ENCODE results near the gene SLC22A31. TPM values are rescaled to one million over a fixed set of nuclear protein-coding genes. Genes with fewer than 3 reads are reported as not detected.
"Not testable (repeated sequence)": the region's sequence is repeated elsewhere in the genome, so short reads cannot be mapped to it uniquely, and the experiment has no call there.

The SLC22A31 gene
- total RNA-seq, 1 donor from 2014 or later = 2.6 TPM

- no peaks in the 10 kb centered on the region for H3K36me3 Mint-ChIP-seq (ENCODE audit: low read depth)
- H3K4me1 Mint-ChIP-seq (ENCODE audit: low read depth) = no peaks in the 10 kb centered on the region
- no peak for DNase-seq (ENCODE audit: low spot score)
- H3K27ac Mint-ChIP-seq = no peak overlapping the region
- intact Hi-C loops (cut with micrococcal nuclease) = no loop called here
- H3K27me3 Mint-ChIP-seq (ENCODE audit: insufficient read depth) = no peaks in the 10 kb centered on the region
- no peaks in the 10 kb centered on the region for H3K9me3 Mint-ChIP-seq
- no peak overlapping the region for H3K4me3 Mint-ChIP-seq
Observed at GRCh38 chr16:89187770-89188392, 12.5 kb downstream of the SLC22A31 start.

GRCh38 chr16:89187032-89187769 lies 13.1 kb downstream of the SLC22A31 start:
- H3K9me3 Mint-ChIP-seq = no peaks in the 10 kb centered on the region
- H3K27ac Mint-ChIP-seq = no peak overlapping the region
- H3K4me3 Mint-ChIP-seq = no peak overlapping the region
- no peaks in the 10 kb centered on the region for H3K4me1 Mint-ChIP-seq (ENCODE audit: low read depth)
- no peaks in the 10 kb centered on the region for H3K36me3 Mint-ChIP-seq (ENCODE audit: low read depth)
- intact Hi-C loops (cut with micrococcal nuclease) = no loop called here
- DNase-seq (ENCODE audit: low spot score) = no peak
- H3K27me3 Mint-ChIP-seq (ENCODE audit: insufficient read depth) = no peaks in the 10 kb centered on the region

DNA sequence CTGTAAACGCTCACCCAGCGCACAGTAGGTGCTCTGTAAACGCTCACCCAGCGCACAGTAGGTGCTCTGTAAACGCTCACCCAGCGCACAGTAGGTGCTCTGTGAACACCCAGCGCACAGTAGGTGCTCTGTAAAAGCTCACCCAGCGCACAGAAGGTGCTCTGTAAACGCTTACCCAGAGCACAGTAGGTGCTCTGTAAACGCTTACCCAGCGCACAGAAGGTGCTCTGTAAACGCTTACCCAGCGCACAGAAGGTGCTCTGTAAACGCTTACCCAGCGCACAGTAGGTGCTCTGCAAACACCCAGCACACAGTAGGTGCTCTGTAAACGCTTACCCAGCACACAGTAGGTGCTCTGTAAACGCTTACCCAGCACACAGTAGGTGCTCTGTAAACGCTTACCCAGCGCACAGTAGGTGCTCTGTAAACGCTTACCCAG lies 13.7 kb downstream of the SLC22A31 start:
- H3K4me1 Mint-ChIP-seq (ENCODE audit: low read depth); H3K27me3 Mint-ChIP-seq (ENCODE audit: insufficient read depth); intact Hi-C loops (cut with micrococcal nuclease); H3K27ac Mint-ChIP-seq; H3K4me3 Mint-ChIP-seq; H3K9me3 Mint-ChIP-seq; H3K36me3 Mint-ChIP-seq (ENCODE audit: low read depth); DNase-seq (ENCODE audit: low spot score): not testable (repeated sequence)

GRCh38 chr16:89185887-89186592 lies 14.3 kb downstream of the SLC22A31 start:
- H3K27ac Mint-ChIP-seq; intact Hi-C loops (cut with micrococcal nuclease); H3K9me3 Mint-ChIP-seq; H3K27me3 Mint-ChIP-seq (ENCODE audit: insufficient read depth); H3K4me1 Mint-ChIP-seq (ENCODE audit: low read depth); H3K4me3 Mint-ChIP-seq; DNase-seq (ENCODE audit: low spot score); H3K36me3 Mint-ChIP-seq (ENCODE audit: low read depth): not testable (repeated sequence)

GRCh38 chr16:89184933-89185794 lies 15.2 kb downstream of the SLC22A31 start:
- H3K27ac Mint-ChIP-seq = no peak overlapping the region
- intact Hi-C loops (cut with micrococcal nuclease) = no loop called here
- H3K9me3 Mint-ChIP-seq = no peaks in the 10 kb centered on the region
- no peak overlapping the region for H3K4me3 Mint-ChIP-seq
- H3K36me3 Mint-ChIP-seq (ENCODE audit: low read depth) = no peaks in the 10 kb centered on the region
- no peaks in the 10 kb centered on the region for H3K27me3 Mint-ChIP-seq (ENCODE audit: insufficient read depth)
- no peaks in the 10 kb centered on the region for H3K4me1 Mint-ChIP-seq (ENCODE audit: low read depth)
- no peak for DNase-seq (ENCODE audit: low spot score)

GRCh38 chr16:89184677-89184932 lies 15.7 kb downstream of the SLC22A31 start:
- H3K27ac Mint-ChIP-seq = no peak overlapping the region
- no peak for DNase-seq (ENCODE audit: low spot score)
- intact Hi-C loops (cut with micrococcal nuclease) = no loop called here
- no peak overlapping the region for H3K4me3 Mint-ChIP-seq
- no peaks in the 10 kb centered on the region for H3K36me3 Mint-ChIP-seq (ENCODE audit: low read depth)
- no peaks in the 10 kb centered on the region for H3K27me3 Mint-ChIP-seq (ENCODE audit: insufficient read depth)
- no peaks in the 10 kb centered on the region for H3K4me1 Mint-ChIP-seq (ENCODE audit: low read depth)
- H3K9me3 Mint-ChIP-seq = no peaks in the 10 kb centered on the region

- Mint-ChIP-seq H3K27me3 (ENCODE audit: insufficient read depth) (no peaks in the 10 kb centered on the region), H3K9me3 (no peaks in the 10 kb centered on the region), H3K27ac (no peak overlapping the region), H3K4me3 (no peak overlapping the region), H3K4me1 (ENCODE audit: low read depth) (no peaks in the 10 kb centered on the region), H3K36me3 (ENCODE audit: low read depth) (no peaks in the 10 kb centered on the region)
- intact Hi-C loops (cut with micrococcal nuclease) = no loop called here
- DNase-seq (ENCODE audit: low spot score) = no peak
Observed at GRCh38 chr16:89183975-89184676, 16.2 kb downstream of the SLC22A31 start.

GRCh38 chr16:89183463-89183862 lies 16.9 kb downstream of the SLC22A31 start:
- intact Hi-C loops (cut with micrococcal nuclease) = no loop called here
- Mint-ChIP-seq H3K27ac (no peak overlapping the region), H3K4me1 (ENCODE audit: low read depth) (no peaks in the 10 kb centered on the region), H3K27me3 (ENCODE audit: insufficient read depth) (no peaks in the 10 kb centered on the region), H3K4me3 (no peak overlapping the region), H3K36me3 (ENCODE audit: low read depth) (no peaks in the 10 kb centered on the region), H3K9me3 (no peaks in the 10 kb centered on the region)
- DNase-seq (ENCODE audit: low spot score) = no peak

GRCh38 chr16:89179656-89180315 lies 20.6 kb downstream of the SLC22A31 start:
- Mint-ChIP-seq H3K27ac (no peak overlapping the region), H3K36me3 (ENCODE audit: low read depth) (no peaks in the 10 kb centered on the region), H3K9me3 (no peaks in the 10 kb centered on the region), H3K4me3 (no peak overlapping the region), H3K4me1 (ENCODE audit: low read depth) (no peaks in the 10 kb centered on the region), H3K27me3 (ENCODE audit: insufficient read depth) (no peaks in the 10 kb centered on the region)
- DNase-seq (ENCODE audit: low spot score) = no peak
- intact Hi-C loops (cut with micrococcal nuclease) = no loop called here

GRCh38 chr16:89179148-89179484 lies 21.2 kb downstream of the SLC22A31 start:
- DNase-seq (ENCODE audit: low spot score) = no peak
- H3K27ac Mint-ChIP-seq = no peak overlapping the region
- H3K36me3 Mint-ChIP-seq (ENCODE audit: low read depth) = no peaks in the 10 kb centered on the region
- no peaks in the 10 kb centered on the region for H3K27me3 Mint-ChIP-seq (ENCODE audit: insufficient read depth)
- H3K4me1 Mint-ChIP-seq (ENCODE audit: low read depth) = no peaks in the 10 kb centered on the region
- intact Hi-C loops (cut with micrococcal nuclease) = no loop called here
- no peaks in the 10 kb centered on the region for H3K9me3 Mint-ChIP-seq
- H3K4me3 Mint-ChIP-seq = no peak overlapping the region

DNA sequence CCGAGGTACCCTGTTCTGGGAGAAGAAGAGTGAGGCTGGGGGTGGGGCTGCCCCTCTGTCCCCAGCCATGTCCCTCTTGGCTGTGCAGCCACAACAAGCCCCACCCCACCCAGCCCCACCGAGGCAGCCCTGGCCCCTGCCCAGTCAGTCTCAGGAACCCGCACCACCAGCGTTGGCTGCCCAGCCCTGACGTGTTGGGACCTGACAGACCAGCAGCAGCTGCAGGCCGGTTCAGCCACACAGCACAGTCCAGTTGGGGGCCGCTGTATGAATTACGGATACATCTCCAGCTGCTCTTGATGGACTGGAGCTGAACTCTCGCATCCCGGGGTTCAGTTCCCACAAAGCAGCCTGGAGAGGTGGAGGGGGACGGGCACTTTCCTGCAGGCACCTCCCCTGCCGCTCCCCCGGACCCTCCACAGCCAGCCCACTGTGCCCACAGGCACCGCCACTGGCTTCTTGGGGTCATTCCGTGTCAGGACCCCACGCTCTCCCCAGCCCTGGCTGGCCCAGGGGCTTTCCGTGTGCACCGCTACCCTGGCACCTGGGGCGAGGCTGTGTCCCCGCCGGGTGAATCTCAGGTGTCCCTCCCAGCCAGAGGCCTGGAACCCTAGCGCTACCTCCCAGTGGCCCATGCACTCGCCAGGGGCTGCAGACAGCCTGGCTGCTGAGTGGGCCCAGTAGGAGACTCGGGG lies 21.7 kb downstream of the SLC22A31 start:
- no peak overlapping the region for H3K27ac Mint-ChIP-seq
- H3K27me3 Mint-ChIP-seq (ENCODE audit: insufficient read depth) = no peaks in the 10 kb centered on the region
- H3K9me3 Mint-ChIP-seq = no peaks in the 10 kb centered on the region
- H3K4me3 Mint-ChIP-seq = no peak overlapping the region
- DNase-seq (ENCODE audit: low spot score) = no peak
- no peaks in the 10 kb centered on the region for H3K36me3 Mint-ChIP-seq (ENCODE audit: low read depth)
- intact Hi-C loops (cut with micrococcal nuclease) = no loop called here
- no peaks in the 10 kb centered on the region for H3K4me1 Mint-ChIP-seq (ENCODE audit: low read depth)

DNA sequence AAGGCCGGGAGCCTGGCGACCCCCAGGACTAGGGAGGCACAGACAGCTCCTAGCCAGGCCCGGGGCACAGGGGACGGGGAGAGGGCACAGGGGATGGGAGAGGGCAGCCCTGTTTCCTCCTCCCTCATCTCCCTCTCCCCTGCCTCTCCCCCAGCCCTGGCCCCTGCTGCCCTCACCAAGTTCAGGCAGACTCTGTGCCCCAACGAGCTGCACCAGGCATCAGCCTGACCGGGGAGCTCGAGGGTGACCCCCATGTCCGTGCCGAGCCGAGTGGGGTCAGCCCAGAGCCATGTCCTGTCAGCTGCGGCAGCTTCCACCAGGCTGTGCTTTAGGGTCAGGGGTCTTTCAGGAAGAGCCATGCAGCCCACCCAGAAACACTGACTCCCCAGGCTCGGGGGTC lies 22.8 kb downstream of the SLC22A31 start:
- Mint-ChIP-seq H3K27ac (no peak overlapping the region), H3K4me3 (no peak overlapping the region), H3K36me3 (ENCODE audit: low read depth) (no peaks in the 10 kb centered on the region), H3K4me1 (ENCODE audit: low read depth) (no peaks in the 10 kb centered on the region), H3K27me3 (ENCODE audit: insufficient read depth) (no peaks in the 10 kb centered on the region), H3K9me3 (no peaks in the 10 kb centered on the region)
- DNase-seq (ENCODE audit: low spot score) = no peak
- intact Hi-C loops (cut with micrococcal nuclease) = no loop called here

All from activated T-helper 1 cell treated with anti-CD3 and anti-CD28 coated beads, Interleukin-12 subunit alpha, Interleukin-12 subunit beta, Interleukin-2, Interleukin-4 antibody, amounts not matched to agents 30 ng/mL and 10 ng/mL and 1 ng/mL, durations not matched to agents 14 hours and 24 hours and 36 hours (primary cell).